Cortex of kidney (tissue), 1 donor: Measurements from ENCODE around the gene HRH3.

Experiments
- DNase-seq: peaks from one replicate; lab custom pipeline; 2025; lab: John Stamatoyannopoulos, UW

Gene HRH3

DNA sequence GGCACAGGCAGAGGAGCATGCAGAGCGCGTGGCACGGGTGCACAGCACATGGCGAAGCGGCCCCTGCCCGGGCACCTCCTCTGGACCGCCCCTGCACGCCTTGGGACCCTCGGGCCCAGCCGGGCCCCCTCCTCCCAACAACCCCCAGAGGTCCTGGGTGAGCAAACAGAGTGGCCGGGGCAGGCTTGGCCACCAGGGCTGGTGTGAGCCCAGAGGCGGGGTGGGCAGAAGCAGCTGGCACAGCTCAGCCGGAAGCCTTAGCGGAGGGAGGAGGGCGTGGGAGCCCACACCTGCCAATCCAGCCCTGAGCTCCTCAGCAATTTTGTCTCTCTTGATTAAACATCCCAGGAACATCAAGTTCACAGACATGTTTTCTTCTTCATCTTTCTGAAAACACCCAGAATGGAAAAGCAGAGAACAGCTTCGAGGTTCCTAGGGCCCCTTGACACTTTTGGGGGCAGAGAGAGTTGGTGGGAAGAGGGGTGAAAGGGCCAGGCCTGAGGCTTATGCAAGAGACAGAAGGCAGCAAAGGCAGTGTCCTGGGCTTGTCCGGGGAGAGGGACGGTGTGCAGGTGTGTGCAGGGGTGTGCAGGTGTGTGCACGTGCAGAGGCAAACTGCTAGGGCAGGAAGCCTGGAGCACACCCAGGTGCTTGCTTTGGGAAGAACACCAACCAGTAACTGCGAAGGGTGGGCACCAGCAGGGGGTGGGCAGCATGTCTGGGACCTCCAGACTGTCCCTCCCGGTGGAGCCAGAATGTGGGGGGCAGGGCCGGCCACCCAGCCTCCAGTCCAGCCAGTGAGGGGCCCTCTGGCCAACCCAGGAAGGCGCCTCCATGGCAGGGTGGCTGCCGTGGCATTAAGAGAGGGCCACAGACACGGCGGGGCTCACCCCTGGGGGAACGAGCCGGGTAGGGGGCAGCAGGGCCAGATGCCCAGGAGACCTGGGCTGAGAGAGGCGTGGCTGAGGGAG is 4.8 kb downstream of the HRH3 start:
- no peak for DNase-seq

GRCh38 chr20:62214067-62214466 is 6.0 kb downstream of the HRH3 start:
- no peak for DNase-seq

DNA sequence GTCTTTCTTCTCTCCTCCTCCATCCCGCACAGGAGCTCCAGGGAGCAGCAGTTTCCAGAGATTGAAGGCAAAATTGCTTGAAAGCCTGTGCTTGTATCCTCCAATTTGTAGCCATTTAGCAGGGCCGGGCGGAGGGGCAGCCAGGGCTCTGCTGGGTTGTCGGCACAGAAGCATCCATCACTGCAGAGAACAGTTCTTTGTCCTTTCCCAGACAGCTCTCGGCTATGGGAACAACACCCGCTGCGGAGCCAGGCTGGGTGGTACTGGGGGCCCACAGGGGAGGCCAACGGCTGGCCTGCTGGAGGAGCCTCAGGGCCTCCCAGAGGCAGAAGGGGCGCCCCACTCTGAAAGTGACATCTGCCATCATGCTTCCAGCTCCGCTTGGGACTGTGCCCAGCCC is 7.8 kb downstream of the HRH3 start:
- no peak for DNase-seq

DNA sequence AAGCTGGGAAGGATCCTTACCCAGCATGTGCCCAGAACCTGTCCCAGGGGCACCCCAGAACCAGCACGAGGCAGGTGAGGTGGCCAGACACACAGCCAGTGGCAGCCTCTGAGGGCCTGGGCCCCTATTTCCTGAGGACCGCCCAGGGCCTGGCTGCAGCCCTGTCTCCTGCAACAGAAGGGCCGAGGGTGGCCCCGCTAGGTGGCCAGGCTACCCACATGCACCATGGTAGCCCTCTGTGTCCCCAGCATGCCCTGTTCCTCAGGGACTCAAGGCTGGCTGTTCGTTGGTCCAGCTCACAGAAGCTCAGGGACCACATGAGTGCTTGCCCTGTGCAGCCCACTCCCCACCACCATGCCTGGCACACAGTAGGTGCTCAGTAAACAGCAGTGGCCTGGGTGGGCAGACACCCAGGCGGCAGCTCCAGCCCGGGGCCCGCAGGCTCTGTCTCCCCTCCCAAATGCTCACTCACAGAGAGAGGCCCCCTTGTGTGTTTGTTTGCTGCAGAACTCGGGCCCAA is 8.2 kb downstream of the HRH3 start:
- DNase-seq = no peak

GRCh38 chr20:62211216-62211615 is 8.9 kb downstream of the HRH3 start:
- DNase-seq = no peak

GRCh38 chr20:62210496-62210855 is 9.6 kb downstream of the HRH3 start:
- no peak for DNase-seq

DNA sequence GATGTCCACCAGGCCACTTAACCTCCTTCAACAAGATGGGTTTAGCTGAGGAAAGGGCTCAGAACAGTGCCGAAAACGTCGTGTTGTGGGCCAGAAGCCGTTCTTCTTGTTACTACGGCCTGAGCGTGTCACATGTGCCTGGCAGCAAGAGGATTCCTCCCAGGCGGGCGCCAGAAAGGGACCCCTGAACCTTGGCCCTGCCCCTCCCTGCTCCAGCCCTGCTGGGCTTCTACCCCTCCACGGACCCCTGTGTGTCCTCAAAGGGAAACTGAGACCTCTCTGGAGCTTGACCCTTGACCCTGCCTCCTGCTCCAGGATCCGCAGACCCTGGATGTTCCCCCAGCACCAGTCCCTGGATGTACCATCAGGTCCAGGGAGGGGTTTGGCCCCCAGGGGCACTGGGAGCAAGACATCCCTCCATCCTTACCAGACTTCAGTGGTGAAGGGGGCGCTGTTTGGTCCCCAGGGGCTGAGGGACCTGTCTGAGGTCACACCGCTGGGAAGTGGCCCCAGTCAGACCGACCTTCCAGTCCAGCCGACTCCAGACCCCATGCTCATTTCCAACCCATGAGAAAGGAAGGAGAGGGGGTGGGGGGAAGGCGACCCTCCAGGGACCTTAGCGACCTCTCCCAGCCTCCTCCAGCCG is 10.1 kb downstream of the HRH3 start:
- DNase-seq = no peak

DNA sequence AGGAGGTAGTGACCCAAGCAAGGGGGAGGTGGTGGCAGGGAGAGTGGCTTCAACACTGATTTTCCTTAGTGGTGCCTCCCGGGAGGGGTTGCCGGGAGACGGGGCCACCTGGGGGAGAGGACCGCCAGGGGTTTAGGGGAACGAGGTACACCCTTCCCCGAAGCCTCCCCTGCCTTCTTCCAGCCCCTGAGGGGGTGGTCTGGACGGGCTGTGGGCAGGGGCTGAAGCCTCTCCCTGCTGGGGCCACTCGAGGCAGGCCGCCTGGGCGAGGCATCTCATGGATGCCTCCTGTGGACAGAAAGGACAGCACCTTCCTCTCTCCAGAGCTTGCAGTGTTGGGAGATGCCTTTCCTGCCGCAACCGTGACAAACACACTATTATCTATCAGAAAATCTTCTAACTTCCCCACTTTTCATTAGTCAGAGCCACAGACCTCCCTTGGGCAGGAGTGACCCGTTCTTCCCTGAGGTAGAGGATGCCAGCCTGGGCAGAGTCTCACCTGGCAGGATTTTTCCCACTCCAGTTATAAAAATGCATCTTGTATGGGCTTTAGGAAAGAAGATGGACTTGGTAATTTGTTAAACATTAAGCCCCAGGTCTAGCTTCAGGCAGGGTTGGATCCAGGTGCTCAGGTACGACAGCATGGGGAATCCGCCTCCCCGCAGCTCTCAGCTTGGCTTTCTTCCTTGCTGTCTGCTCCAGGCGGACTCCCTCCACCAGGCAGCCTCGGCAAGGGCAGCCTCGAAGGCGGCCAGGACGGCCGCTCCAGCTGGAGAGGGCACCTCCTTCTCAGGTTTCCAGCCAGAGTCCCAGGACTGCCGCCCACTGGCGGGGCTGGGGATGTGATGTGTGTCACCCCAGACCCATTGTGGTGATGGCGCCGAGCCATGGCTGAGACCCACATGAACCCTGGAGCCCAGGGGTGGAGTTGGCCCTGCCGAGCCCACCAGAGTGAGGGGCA is 11.0 kb downstream of the HRH3 start:
- DNase-seq = no peak

GRCh38 chr20:62208061-62208794 is 11.8 kb downstream of the HRH3 start:
- DNase-seq = no peak

GRCh38 chr20:62206388-62206775 is 13.7 kb downstream of the HRH3 start:
- DNase-seq = no peak

GRCh38 chr20:62205618-62206387 is 14.3 kb downstream of the HRH3 start:
- DNase-seq = no peak

DNA sequence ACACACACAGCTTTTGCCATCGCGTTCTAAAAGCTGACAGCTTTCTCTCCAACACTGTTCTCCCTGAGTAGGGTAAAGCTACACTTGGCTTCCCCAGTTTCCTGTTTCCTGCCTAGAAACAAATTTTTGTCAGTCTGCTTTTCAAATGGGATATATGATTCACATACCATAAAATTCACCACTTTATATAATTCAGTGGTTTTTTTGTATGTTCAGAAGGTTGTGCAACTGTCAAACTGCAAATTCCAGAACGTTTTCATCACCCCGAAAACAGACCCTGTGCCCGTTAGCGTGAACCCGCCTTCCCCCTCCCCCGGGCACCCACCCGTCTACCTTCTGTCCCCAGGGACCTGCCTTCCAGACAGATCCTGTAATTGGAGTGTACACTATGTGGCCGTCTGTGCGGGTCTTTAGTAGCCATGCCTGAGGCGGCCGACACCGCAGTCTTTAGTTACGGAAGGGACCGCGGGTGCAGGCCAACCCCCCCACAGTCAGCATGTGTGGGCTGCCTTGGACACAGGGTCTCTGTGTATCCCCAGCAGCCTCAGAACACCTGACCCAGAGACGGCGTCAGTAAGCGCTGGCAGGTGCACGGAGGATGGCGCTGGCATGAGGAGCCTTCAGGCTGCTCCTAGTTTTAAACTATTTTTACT is 16.6 kb downstream of the HRH3 start:
- no peak for DNase-seq

DNA sequence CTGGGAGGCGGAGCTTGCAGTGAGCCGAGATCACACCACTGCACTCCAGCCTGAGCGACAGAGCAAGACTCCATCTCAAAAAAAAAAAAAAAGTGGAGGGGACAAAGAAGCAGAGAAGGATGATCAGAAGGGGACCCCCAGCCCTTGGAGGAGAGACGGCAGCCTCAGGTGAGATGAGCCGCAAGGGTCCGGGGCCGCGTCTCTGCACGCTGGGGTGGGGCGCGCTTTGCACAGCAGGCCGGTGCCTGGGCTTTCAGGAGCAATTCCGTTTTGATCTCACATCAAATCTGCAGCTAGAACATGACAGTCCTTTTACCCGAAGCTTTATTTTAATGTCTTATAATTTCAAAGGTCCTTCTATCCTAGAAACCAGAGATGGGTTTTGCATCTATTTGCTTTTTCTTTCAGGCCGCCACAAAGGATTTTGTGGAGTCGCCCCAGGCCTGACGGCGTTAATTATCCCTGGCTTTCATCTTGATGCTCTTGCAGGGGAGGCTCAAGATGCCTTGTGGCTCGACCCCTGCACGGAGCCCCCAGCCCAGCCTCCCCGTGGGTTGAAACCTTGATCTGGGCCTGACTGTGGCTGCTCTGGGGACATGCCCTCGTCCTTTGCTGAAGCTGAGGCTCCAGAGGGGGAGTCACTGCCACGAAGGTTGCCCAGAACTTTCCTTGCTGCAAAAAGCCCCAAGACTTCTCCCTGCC is 17.3 kb downstream of the HRH3 start:
- DNase-seq = no peak

DNA sequence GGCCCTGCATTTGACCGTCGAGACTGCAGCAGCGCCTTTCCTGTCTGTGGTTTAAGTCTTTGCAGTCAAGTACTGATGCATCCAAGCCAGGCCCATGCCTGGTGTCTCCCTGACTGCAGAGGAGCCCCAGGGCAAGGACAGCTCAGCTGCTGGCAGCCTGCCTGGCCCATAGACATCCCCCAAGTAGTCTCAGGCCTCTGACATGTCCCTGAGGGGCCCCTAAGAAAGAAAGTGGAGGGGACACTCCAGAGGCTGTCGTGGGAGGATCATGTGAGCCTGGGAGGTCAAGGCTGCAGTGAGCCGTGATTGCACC is 18.0 kb downstream of the HRH3 start:
- no peak for DNase-seq

DNA sequence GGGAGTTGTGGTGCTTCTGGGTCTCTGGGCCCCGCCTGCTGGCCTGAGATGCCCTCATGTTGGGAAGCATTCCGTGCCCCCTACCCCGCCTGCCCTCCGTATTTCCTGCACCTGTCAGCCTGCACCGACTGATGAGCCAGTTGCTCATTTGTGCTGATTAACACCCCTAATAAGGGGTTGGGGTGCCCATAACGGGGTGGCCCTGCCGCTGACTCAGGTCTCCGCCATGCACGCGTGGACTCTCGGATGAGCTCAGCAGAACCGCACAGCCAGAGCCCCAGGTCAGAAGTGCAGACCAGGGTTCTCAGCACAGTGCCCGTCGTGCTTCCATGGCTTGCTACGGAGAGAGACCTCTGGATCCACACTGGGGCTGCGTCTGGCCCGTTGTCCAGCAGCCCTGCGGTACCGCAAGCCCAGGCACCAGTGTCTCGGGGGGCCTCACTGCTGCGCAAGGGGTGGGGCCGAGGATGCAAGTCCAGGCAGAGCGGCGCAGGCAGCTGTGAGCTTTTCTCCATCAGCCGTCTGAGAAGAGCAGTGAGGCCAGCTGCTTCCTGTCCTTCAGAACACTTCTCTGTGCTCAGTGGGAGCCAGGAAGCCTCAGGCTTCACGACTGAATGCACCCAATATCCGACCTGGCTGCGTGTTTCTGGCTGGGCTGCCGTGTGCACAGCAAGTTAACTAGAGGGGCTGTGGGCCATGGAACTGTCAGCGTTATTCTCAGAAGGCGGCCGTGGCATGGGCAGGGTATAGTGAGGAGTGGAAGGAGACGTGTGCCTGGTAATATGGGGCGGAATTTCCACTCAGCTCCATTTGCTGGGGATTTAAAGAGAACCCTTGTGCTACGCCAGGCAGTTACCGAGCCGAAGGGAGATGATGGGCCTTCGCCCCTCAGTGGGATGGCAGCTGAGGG is 18.6 kb downstream of the HRH3 start:
- DNase-seq = no peak

DNA sequence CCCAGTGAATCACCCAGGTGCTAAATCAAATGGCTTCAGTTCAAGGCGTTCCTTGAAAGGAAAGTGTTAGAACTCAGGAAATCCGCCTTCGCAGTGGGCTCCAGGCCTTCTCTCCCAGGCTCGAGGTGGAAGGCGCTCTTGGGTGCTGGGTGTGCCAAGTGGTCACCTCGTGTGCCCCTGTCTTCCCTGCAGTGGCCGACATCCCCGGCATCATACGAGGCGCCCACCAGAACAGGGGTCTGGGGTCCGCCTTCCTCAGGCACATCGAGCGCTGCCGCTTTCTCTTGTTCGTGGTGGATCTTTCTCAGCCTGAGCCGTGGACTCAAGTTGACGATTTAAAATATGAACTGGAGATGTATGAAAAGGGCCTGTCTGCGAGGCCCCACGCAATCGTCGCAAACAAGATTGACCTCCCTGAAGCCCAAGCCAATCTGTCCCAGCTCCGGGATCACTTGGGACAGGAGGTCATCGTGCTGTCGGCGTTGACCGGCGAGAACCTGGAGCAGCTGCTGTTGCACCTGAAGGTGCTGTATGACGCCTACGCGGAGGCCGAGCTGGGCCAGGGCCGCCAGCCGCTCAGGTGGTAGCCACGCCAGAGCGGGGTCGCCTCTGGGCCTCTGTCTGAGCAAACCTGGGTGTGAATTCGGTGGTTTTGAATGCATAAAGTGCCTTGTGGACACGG is 19.4 kb downstream of the HRH3 start:
- no peak for DNase-seq

DNA sequence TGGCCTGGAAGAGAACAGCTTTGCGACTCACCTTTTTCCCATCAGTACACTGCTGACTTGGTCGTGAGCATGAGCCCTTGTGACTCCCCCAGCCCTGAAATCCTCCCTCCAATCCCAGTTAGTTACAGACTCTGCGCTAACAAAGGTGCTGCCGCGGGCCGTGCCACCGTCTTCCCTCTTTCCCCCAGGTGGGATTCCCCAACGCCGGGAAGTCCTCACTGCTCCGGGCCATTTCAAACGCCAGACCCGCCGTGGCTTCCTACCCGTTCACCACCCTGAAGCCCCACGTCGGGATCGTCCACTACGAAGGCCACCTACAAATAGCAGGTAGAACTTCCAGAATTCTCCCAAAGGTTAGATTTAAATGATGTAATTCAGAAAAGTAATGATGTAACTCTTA is 21.1 kb downstream of the HRH3 start:
- DNase-seq = no peak

GRCh38 chr20:62198496-62198895 is 21.6 kb downstream of the HRH3 start:
- DNase-seq = no peak
